ENCODE measurements around the gene CDC25C.
"Not testable (repeated sequence)": the region's sequence is repeated elsewhere in the genome, so short reads cannot be mapped to it uniquely, and the experiment has no call there.

DNA sequence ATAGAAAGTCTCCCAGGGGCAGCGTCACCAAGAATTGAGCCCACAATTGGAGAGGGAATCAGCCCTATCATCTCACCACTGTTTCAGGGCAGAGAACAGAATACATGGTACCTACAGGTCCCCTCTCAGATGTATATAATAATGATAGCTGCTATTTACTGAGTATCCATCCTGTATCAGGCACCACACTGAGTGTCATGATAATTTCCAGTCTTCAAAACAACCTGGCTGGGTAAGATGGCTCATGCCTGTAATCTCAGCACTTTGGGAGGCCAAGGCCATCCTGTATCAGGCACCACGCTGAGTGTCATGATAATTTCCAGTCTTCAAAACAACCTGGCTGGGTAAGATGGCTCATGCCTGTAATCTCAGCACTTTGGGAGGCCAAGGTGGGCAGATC, 83.8 kb downstream of the CDC25C start:
- TF ChIP-seq EZH2phosphoT487 (IDR thresholded peaks at IDR 0.05; ENCODE audit: borderline replicate concordance, low read depth); RAD21 (IDR thresholded peaks at IDR 0.05; ENCODE audit: low read length); EP300 (IDR thresholded peaks at IDR 0.05; ENCODE audit: borderline replicate concordance in 1 of 2, low read depth in 1 of 2, low read length in 1 of 2): not testable (repeated sequence)
- TF ChIP-seq, protein P1, sequence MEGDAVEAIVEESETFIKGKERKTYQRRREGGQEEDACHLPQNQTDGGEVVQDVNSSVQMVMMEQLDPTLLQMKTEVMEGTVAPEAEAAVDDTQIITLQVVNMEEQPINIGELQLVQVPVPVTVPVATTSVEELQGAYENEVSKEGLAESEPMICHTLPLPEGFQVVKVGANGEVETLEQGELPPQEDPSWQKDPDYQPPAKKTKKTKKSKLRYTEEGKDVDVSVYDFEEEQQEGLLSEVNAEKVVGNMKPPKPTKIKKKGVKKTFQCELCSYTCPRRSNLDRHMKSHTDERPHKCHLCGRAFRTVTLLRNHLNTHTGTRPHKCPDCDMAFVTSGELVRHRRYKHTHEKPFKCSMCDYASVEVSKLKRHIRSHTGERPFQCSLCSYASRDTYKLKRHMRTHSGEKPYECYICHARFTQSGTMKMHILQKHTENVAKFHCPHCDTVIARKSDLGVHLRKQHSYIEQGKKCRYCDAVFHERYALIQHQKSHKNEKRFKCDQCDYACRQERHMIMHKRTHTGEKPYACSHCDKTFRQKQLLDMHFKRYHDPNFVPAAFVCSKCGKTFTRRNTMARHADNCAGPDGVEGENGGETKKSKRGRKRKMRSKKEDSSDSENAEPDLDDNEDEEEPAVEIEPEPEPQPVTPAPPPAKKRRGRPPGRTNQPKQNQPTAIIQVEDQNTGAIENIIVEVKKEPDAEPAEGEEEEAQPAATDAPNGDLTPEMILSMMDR (IDR thresholded peaks at IDR 0.05): not testable (repeated sequence)
- TF ChIP-seq, protein P2, sequence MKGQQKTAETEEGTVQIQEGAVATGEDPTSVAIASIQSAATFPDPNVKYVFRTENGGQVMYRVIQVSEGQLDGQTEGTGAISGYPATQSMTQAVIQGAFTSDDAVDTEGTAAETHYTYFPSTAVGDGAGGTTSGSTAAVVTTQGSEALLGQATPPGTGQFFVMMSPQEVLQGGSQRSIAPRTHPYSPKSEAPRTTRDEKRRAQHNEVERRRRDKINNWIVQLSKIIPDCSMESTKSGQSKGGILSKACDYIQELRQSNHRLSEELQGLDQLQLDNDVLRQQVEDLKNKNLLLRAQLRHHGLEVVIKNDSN (IDR thresholded peaks at IDR 0.05; ENCODE audit: borderline replicate concordance, low read depth): not testable (repeated sequence)
- TF ChIP-seq, protein P3, sequence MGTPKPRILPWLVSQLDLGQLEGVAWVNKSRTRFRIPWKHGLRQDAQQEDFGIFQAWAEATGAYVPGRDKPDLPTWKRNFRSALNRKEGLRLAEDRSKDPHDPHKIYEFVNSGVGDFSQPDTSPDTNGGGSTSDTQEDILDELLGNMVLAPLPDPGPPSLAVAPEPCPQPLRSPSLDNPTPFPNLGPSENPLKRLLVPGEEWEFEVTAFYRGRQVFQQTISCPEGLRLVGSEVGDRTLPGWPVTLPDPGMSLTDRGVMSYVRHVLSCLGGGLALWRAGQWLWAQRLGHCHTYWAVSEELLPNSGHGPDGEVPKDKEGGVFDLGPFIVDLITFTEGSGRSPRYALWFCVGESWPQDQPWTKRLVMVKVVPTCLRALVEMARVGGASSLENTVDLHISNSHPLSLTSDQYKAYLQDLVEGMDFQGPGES (IDR thresholded peaks at IDR 0.05; ENCODE audit: low read depth, low read length): not testable (repeated sequence)

Data from SK-N-SH (cell line).